Measurements from ENCODE around the gene LRRC8D. TPM values are rescaled to one million over a fixed set of nuclear protein-coding genes. Genes with fewer than 3 reads are reported as not detected.

Gene LRRC8D
- total and polyA plus RNA-seq, 9 of the 15 experiments (the other 6 are each of a cell fraction or from before 2014, with no cell fraction given), result 3.4 to 53.9 (median 15.9) TPM

GRCh38 chr1:89810880-89811279 lies 10.0 kb upstream of the LRRC8D start:
- Histone ChIP-seq H3K27ac (ENCODE audit: extremely low read depth, low read depth, low read length) (no peak overlapping the region), H3K9me3 (replicated peaks; ENCODE audit: control insufficient read depth, insufficient read depth, low read depth, low read length) (no peaks in the 10 kb centered on the region), H3K79me2 (ENCODE audit: control insufficient read depth, insufficient read depth, low read length) (no peaks in the 10 kb centered on the region), H2AFZ (ENCODE audit: low read depth, low read length) (no peak overlapping the region), H4K20me1 (replicated peaks; ENCODE audit: control insufficient read depth, insufficient read depth, low read length) (no peaks in the 10 kb centered on the region), H3K4me1 (replicated peaks in 1 of 2; ENCODE audit: control insufficient read depth in 2 of 2, insufficient read depth in 2 of 2, low read length in 2 of 2) (peaks cover 4 to 17% of the 10 kb centered on the region in 2 experiments; a peak in 3 of 5 replicates), H3K9me1 (ENCODE audit: control insufficient read depth, insufficient read depth, low read length) (no peaks in the 10 kb centered on the region), H3K36me3 (ENCODE audit: control insufficient read depth, insufficient read depth, low read length) (no peaks in the 10 kb centered on the region), H3K9ac (ENCODE audit: insufficient read depth in 1 of 2, low read depth in 2 of 2, low read length in 2 of 2) (no peak overlapping the region), H3K4me2 (ENCODE audit: insufficient read depth, low read length) (no peak overlapping the region), H3K27me3 (ENCODE audit: control insufficient read depth in 2 of 2, insufficient read depth in 2 of 2, low read length in 2 of 2) (no peaks in the 10 kb centered on the region), H3K4me3 (no peak overlapping the region)
- FAIRE-seq, result peak; percentile 11
- no peak for ATAC-seq
- BruUV-seq (replicated peaks), result no TSS peak
- no peak for DNase-seq (ENCODE audit: extremely low read depth in 1 of 4, low spot score in 3 of 4)
- WGBS (ENCODE audit: insufficient coverage, low coverage, missing lambda C conversion rate), result 100% methylated on average over 1 of the region's 1 CpG
- CTCF ChIA-PET (ENCODE audit: low intra/inter-chr PET ratio), result no interaction called here
- POLR2A ChIA-PET, result interaction anchor here (1.1 kb wide), 1 partner anchor 20 kb away, joined by 3 read pairs; no protein-coding TSS in a partner anchor
- intact Hi-C loops (cut with micrococcal nuclease) (no loop called here), in situ Hi-C loops (cut with MboI) (no loop called here)
- TF ChIP-seq ZNF217 (CRISPR knock-in tag; IDR thresholded peaks at IDR 0.05), result no peak
- no peak for TF ChIP-seq POLR3G (IDR thresholded peaks at IDR 0.05; ENCODE audit: extremely low read depth, insufficient read length, insufficient replicate concordance)
- TF ChIP-seq DIDO1 (tag; IDR thresholded peaks at IDR 0.05; ENCODE audit: low read depth), result no peak
- TF ChIP-seq RBM14 (IDR thresholded peaks at IDR 0.05; ENCODE audit: borderline replicate concordance, insufficient read depth, low read depth, low read length), result no peak
- no peak for TF ChIP-seq DMBX1 (CRISPR knock-in tag; IDR thresholded peaks at IDR 0.05; ENCODE audit: borderline replicate concordance)
- TF ChIP-seq HLTF (IDR thresholded peaks at IDR 0.05), result no peak
- no peak for TF ChIP-seq TRIM25 (IDR thresholded peaks at IDR 0.05; ENCODE audit: borderline replicate concordance)
- no peak for TF ChIP-seq RCOR1 (IDR thresholded peaks at IDR 0.05; ENCODE audit: borderline replicate concordance in 1 of 2, low read depth in 2 of 2, low read length in 2 of 2)
- no peak for TF ChIP-seq ZNF583 (CRISPR knock-in tag; IDR thresholded peaks at IDR 0.05)
- TF ChIP-seq CCAR2 (IDR thresholded peaks at IDR 0.05; ENCODE audit: low read depth, low read length), result no peak
- no peak for TF ChIP-seq AFF4 (CRISPR knock-in tag; IDR thresholded peaks at IDR 0.05)
- TF ChIP-seq PREB (CRISPR knock-in tag; IDR thresholded peaks at IDR 0.05), result no peak
- TF ChIP-seq ADNP (tag; IDR thresholded peaks at IDR 0.05), result no peak
- no peak for TF ChIP-seq RBM34 (IDR thresholded peaks at IDR 0.05; ENCODE audit: borderline replicate concordance, insufficient read depth, low read length)
